ENCODE measurements around the gene FANCM. TPM values are rescaled to one million over a fixed set of nuclear protein-coding genes. Genes with fewer than 3 reads are reported as not detected.

FANCM gene
- total and polyA plus RNA-seq, 9 of the 15 experiments (the other 6 are each of a cell fraction or from before 2014, with no cell fraction given), result 5.1 to 14.4 (median 6.2) TPM

DNA sequence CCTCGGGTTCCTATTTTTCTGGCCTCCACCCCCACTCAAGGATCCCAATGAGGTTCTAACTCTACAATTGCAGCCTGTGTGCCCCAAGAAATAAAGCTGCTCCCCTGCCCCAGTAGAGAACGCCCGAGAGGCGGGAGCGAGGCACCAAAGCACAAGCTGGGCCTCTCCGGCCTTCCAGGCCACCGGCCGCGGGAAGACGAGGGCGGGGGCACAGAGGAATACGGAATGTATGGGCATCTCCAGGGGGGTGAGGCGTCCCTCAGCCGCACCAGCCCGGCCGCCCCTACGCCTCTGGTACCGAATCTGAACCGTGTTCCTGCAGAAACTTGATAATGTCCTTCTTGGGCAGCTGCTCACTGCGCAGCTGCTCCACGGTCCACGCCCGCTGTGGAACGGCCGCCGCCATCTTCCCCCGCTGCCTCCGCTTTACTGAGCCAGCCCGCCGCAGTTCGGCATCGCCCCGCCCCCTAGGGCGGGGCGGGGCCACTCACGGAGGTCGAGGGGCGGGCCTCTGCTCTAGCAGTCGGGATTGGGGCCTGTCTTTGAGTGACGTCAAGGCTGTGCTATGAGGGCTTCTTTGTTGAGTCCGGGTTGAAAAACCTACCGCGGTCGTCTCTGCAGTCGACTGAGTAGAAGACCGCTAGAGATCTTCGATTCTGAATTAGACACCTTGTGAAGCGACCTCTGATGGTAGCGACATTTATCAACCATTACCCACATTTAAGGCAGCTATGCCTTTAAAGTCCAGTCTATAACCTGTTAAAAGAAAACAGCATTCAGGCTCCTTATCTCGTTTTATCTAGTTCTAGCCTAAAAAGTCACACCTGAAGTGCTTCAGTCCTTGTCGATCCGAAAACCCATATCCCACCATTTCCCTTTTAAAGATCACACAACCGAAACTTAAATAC, 1.4 kb upstream of the FANCM start, which contains the start of gene FKBP3 (continued):
- TF ChIP-seq, protein P1, sequence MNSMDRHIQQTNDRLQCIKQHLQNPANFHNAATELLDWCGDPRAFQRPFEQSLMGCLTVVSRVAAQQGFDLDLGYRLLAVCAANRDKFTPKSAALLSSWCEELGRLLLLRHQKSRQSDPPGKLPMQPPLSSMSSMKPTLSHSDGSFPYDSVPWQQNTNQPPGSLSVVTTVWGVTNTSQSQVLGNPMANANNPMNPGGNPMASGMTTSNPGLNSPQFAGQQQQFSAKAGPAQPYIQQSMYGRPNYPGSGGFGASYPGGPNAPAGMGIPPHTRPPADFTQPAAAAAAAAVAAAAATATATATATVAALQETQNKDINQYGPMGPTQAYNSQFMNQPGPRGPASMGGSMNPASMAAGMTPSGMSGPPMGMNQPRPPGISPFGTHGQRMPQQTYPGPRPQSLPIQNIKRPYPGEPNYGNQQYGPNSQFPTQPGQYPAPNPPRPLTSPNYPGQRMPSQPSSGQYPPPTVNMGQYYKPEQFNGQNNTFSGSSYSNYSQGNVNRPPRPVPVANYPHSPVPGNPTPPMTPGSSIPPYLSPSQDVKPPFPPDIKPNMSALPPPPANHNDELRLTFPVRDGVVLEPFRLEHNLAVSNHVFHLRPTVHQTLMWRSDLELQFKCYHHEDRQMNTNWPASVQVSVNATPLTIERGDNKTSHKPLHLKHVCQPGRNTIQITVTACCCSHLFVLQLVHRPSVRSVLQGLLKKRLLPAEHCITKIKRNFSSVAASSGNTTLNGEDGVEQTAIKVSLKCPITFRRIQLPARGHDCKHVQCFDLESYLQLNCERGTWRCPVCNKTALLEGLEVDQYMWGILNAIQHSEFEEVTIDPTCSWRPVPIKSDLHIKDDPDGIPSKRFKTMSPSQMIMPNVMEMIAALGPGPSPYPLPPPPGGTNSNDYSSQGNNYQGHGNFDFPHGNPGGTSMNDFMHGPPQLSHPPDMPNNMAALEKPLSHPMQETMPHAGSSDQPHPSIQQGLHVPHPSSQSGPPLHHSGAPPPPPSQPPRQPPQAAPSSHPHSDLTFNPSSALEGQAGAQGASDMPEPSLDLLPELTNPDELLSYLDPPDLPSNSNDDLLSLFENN (IDR thresholded peaks at IDR 0.05; ENCODE audit: low read depth in 2 of 2, low read length in 2 of 2), result no peak
- TF ChIP-seq POLR2A (conservative IDR thresholded peaks at IDR 0.05) (peak; percentile 81), ZNF408 (CRISPR knock-in tag; IDR thresholded peaks at IDR 0.05; ENCODE audit: low read depth) (no peak), ELK1 (CRISPR knock-in tag; IDR thresholded peaks at IDR 0.05) (no peak), GABPB2 (CRISPR knock-in tag; conservative IDR thresholded peaks at IDR 0.05) (no peak), SIN3A (IDR thresholded peaks at IDR 0.05; ENCODE audit: borderline replicate concordance in 2 of 2, control insufficient read depth in 1 of 2, low read depth in 2 of 2, low read length in 2 of 2) (no peak), CREM (IDR thresholded peaks at IDR 0.05; ENCODE audit: low read depth) (no peak; the same call in none of the 2 replicates), NFYB (IDR thresholded peaks at IDR 0.05; ENCODE audit: extremely low read depth, insufficient read length) (peak; percentile 77), CHD7 (IDR thresholded peaks at IDR 0.05; ENCODE audit: low read depth, low read length) (no peak), ZBED1 (IDR thresholded peaks at IDR 0.05) (no peak), SMARCC2 (IDR thresholded peaks at IDR 0.05; ENCODE audit: low read depth) (no peak)
